EH (cell line): ENCODE results near the gene GALNT15.

ENCODE experiments used
- DNase-seq: peaks from one replicate; pipeline ENCODE4 v3.0.0-alpha.2; 2015; ENCODE audit warnings: low read depth

The GALNT15 gene

GRCh38 chr3:16187213-16187790, 12.8 kb downstream of the GALNT15 start:
- DNase-seq: no peak

GRCh38 chr3:16188071-16188470, 13.6 kb downstream of the GALNT15 start:
- DNase-seq: no peak

GRCh38 chr3:16189201-16189600, 14.7 kb downstream of the GALNT15 start:
- no peak for DNase-seq

GRCh38 chr3:16190704-16191103, 16.2 kb downstream of the GALNT15 start:
- DNase-seq: no peak

GRCh38 chr3:16191591-16191990, 17.1 kb downstream of the GALNT15 start:
- DNase-seq: no peak

GRCh38 chr3:16192176-16192811, 17.8 kb downstream of the GALNT15 start:
- DNase-seq: no peak

GRCh38 chr3:16198427-16198826, 23.9 kb downstream of the GALNT15 start:
- peak; percentile 29 for DNase-seq

- no peak for DNase-seq
Measured at GRCh38 chr3:16199769-16200168, 25.3 kb downstream of the GALNT15 start.

- DNase-seq: peak; percentile 49
Measured at GRCh38 chr3:16200411-16200810, 25.9 kb downstream of the GALNT15 start.

- peak; percentile 77 for DNase-seq
Measured at GRCh38 chr3:16203031-16203430, 28.6 kb downstream of the GALNT15 start.

- DNase-seq: no peak
Measured at GRCh38 chr3:16203671-16204629, 29.5 kb downstream of the GALNT15 start.

- DNase-seq: no peak
Measured at GRCh38 chr3:16204751-16205150, 30.3 kb downstream of the GALNT15 start.

- DNase-seq: peak; percentile 79
Measured at GRCh38 chr3:16205156-16205870, 30.8 kb downstream of the GALNT15 start.

GRCh38 chr3:16207031-16207430, 32.6 kb downstream of the GALNT15 start:
- DNase-seq: peak; percentile 7

- DNase-seq: peak; percentile 78
Measured at GRCh38 chr3:16211176-16211904, 36.9 kb downstream of the GALNT15 start.

GRCh38 chr3:16214366-16214765, 39.9 kb downstream of the GALNT15 start:
- DNase-seq: no peak

GRCh38 chr3:16216373-16216935, 42.0 kb downstream of the GALNT15 start:
- DNase-seq: no peak

- DNase-seq: no peak
Measured at GRCh38 chr3:16219777-16220176, 45.3 kb downstream of the GALNT15 start.

GRCh38 chr3:16221990-16222389, 47.5 kb downstream of the GALNT15 start:
- DNase-seq: no peak

GRCh38 chr3:16222547-16222946, 48.1 kb downstream of the GALNT15 start:
- no peak for DNase-seq

- DNase-seq: no peak
Measured at GRCh38 chr3:16224325-16224724, 49.8 kb downstream of the GALNT15 start.
